Pancreas (tissue), 10 donors: ENCODE measurements around the gene SLC40A1. TPM values are rescaled to one million over a fixed set of nuclear protein-coding genes. Genes with fewer than 3 reads are reported as not detected.

ENCODE experiments used
- ATAC-seq, 4 donors: fragments of 200-7000 bp; cut with Tn5 transposase; one replicate each; pipeline versions ENCODE4 v1.8.0 to v1.9.1; 2020; ENCODE audit warnings: mild to moderate bottlenecking in 4 of 4, moderate library complexity in 4 of 4
- DNase-seq, 6 donors: peaks; one replicate each; pipeline ENCODE4 v3.0.0-alpha.2; 2020
- FAIRE-seq: peaks from 2 replicates; lab custom pipeline; 2012; peaks lifted over from hg19 to GRCh38; lab: Jason Lieb, UNC
- H3K27ac ChIP-seq, 4 donors: fragments of 200-600 bp; sonication (generic); 1 replicate in 3 of 4; 2 replicates in 1 of 4; pipeline versions ENCODE4 v1.5.0 to v1.8.0; 2020
- H3K27me3 ChIP-seq, 4 donors: fragments of 200-600 bp; one replicate each; pipeline ENCODE4 v1.8.0; 2021
- H3K36me3 ChIP-seq, 3 donors: fragments of 200-600 bp; sonication (generic) in 1 of 3; one replicate each; pipeline versions ENCODE4 v1.5.0 to v1.8.0; 2020 to 2021
- H3K4me1 ChIP-seq, 3 donors: fragments of 200-600 bp; one replicate each; pipeline ENCODE4 v1.8.0; 2021
- H3K4me3 ChIP-seq, 4 donors: fragments of 200-600 bp; sonication (generic) in 2 of 4; one replicate each; pipeline versions ENCODE4 v1.5.0 to v1.8.0; 2020 to 2021
- H3K9me3 ChIP-seq, 4 donors: fragments of 200-600 bp; one replicate each; pipeline ENCODE4 v1.8.0; 2021
- WGBS, 2 donors: extraction: QIAGEN DNeasy Blood & Tissue Kit; methylation state at CpG; one replicate each; pipeline ENCODE4 v1.1.7; 2013; 5-methylcytosine and 5-hydroxymethylcytosine counted together
- intact Hi-C, 3 donors: fragments of 100-400 bp; cut with DNase I; formaldehyde crosslinking; loops; one replicate each; pipeline versions ENCODE4 v1.11.1 to v1.14.2; 2022
- polyA plus RNA-seq, 2 donors: library from polyadenylated mRNA; stranded (reverse); fragments of 200-250 nt; gene quantifications; one replicate each; pipeline ENCODE4 v1.2.3, GENCODE V29; 2013
- total RNA-seq, 6 donors: library from RNA; stranded (reverse); fragmentation: NEBNext Ultra II Directional in 4 of 6; extraction: Animal tissue kit (Norgen Biotek cat#: 25700) in 4 of 6; gene quantifications; one replicate each; pipeline versions ENCODE4 v1.2.1 to v1.2.4, GENCODE V29; 2021 to 2023
- TF ChIP-seq, protein P1 (sequence below), 4 donors: fragments of 200-600 bp; sonication (generic) in 3 of 4; IDR thresholded peaks; one replicate each; pipeline versions ENCODE4 v1.5.0 to v1.8.0; 2021; ENCODE audit warnings: antibody characterized with exemption in 4 of 4
- donor health status: healthy with polysubstance abuse.
- donor health status: DM: no; HTN: no; CAD: no; lungs with moderate emphysema.
- donor health status: DM: no; HTN: no; CAD: no.
- donor health status: control.
- donor health status: control.
- donor health status: Bipolar disorder and iron deficiency.
- donor health status: DM: yes; HTN: yes; CAD: no.
- donor health status: DM: no; HTN: no; CAD: no.
- donor health status: DM: no; HTN: no; CAD: no.
- donor health status: DM: yes; HTN: yes; CAD: no.

Gene SLC40A1
- total and polyA plus RNA-seq, 8 donors: 14.0 to 65.8 (median 40.4) TPM

DNA sequence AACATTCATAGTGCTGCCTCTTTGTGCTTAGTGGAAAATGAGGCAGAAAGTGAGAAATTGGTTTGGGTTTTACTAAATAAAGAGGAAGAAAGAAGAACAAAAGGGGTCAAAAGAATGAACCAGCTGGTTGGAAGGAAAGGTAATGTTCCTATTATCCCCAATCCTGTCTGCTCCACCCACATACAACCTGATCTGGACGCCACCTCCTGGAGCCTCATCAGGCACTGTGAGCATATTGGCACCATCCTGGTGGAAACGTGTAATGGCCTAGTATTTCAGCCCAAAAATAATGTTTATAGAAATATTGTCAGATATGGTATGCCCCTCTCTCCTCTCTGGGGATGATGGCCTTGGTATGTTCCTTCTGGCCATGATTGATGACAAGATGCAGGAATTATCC, 45.0 kb upstream of the SLC40A1 start:
- FAIRE-seq: no peak
- TF ChIP-seq, protein P1, sequence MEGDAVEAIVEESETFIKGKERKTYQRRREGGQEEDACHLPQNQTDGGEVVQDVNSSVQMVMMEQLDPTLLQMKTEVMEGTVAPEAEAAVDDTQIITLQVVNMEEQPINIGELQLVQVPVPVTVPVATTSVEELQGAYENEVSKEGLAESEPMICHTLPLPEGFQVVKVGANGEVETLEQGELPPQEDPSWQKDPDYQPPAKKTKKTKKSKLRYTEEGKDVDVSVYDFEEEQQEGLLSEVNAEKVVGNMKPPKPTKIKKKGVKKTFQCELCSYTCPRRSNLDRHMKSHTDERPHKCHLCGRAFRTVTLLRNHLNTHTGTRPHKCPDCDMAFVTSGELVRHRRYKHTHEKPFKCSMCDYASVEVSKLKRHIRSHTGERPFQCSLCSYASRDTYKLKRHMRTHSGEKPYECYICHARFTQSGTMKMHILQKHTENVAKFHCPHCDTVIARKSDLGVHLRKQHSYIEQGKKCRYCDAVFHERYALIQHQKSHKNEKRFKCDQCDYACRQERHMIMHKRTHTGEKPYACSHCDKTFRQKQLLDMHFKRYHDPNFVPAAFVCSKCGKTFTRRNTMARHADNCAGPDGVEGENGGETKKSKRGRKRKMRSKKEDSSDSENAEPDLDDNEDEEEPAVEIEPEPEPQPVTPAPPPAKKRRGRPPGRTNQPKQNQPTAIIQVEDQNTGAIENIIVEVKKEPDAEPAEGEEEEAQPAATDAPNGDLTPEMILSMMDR (IDR thresholded peaks at IDR 0.05): no peak
- WGBS, 2 donors: 66% methylated on average over 2 of the region's 2 CpGs
- intact Hi-C loops: no loop called here
- ATAC-seq: no peak
- H3K27me3 ChIP-seq: no peaks in the 10 kb centered on the region
- no peak for DNase-seq
- no peaks in the 10 kb centered on the region for H3K9me3 ChIP-seq
- no peaks in the 10 kb centered on the region for H3K36me3 ChIP-seq
- H3K4me1 ChIP-seq: no peaks in the 10 kb centered on the region
- no peak overlapping the region for H3K27ac ChIP-seq
- H3K4me3 ChIP-seq: no peak overlapping the region

DNA sequence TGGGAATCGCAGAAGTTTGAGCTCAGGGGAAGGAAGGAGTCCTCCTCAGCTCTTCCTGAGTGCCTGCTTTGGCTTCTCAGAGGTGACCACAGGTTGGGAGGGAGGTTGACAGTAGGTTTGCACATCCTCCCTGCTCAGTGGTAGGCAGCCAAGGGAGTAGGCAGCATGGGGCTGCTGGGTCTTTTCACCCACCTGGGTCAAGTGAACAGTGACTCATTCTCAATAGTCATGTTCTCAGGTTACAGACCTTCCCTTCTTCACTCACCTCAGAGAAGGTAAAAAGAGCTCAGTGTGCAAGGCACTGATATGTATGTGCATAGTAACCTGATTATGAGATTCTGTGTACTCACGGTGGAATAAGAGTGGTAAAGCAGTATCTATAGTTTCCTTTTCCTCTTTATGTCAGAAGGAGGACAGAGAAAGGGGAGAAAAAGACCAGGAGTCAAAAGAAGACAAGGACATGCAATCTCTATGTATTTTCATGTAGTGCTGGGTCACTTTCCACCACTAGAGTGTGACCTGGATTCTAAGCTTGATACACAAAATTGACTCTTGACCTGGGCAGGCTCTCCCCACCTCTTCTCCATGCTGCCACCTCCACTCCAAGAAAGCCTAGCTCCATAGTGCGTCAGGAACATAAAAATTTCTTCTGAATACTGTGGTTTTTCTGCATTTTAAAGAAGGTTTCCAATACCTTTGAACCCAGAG, 44.2 kb upstream of the SLC40A1 start:
- Histone ChIP-seq H3K9me3 (no peaks in the 10 kb centered on the region), H3K27me3 (no peaks in the 10 kb centered on the region), H3K4me3 (no peak overlapping the region), H3K36me3 (no peaks in the 10 kb centered on the region), H3K27ac (no peak overlapping the region), H3K4me1 (no peaks in the 10 kb centered on the region)
- intact Hi-C loops: no loop called here
- no peak for ATAC-seq
- no peak for FAIRE-seq
- 61 to 73% methylated on average over 3 of the region's 3 CpGs for WGBS, 2 donors
- no peak for DNase-seq
- TF ChIP-seq, protein P1 (IDR thresholded peaks at IDR 0.05): no peak

DNA sequence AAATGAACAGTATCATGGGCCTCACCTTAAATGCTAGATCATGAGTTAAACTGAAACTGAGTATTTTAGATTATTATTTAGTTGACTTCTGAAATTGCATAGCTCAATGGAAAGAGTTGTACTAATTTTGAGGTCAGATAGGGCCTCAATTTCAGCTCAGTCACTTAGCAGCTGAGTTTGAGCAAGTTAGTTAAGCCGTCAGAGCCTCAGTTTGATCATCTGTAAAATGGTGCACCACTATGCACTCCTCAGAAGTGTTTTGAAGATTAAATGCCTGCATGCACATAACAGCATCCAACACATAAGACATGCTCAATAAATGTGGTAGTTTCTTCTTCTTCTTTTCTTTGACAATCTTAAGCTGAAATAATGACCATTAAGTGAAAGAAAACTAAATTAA, 42.5 kb upstream of the SLC40A1 start:
- no peaks in the 10 kb centered on the region for H3K4me1 ChIP-seq
- DNase-seq (no peak), FAIRE-seq (no peak), ATAC-seq (no peak)
- no peaks in the 10 kb centered on the region for H3K9me3 ChIP-seq
- intact Hi-C loops: no loop called here
- no peaks in the 10 kb centered on the region for H3K27me3 ChIP-seq
- no peak overlapping the region for H3K4me3 ChIP-seq
- WGBS, 2 donors: 77 to 90% methylated on average over 1 of the region's 1 CpG
- H3K27ac ChIP-seq: no peak overlapping the region
- TF ChIP-seq, protein P1 (IDR thresholded peaks at IDR 0.05): no peak
- no peaks in the 10 kb centered on the region for H3K36me3 ChIP-seq

DNA sequence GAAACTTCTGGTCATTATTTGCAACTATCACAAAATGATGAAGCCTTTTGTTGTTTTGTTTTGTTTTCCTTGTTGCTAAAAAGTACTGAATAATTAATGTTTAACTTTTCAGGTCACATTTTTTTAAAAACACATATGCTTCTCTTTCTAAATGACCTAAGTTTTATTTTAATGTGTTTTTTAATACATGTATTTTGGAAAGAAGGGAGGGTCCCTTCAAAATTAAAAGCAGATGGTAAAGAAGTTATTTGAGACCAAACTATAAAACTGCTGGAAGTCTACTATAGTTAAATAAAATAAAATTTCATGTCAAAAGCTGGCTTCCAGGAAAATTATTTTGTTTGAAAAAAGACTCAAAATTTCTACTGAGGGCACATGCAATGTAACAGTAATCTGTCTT, 41.2 kb upstream of the SLC40A1 start:
- TF ChIP-seq, protein P1 (IDR thresholded peaks at IDR 0.05): no peak
- FAIRE-seq: peak; percentile 9
- intact Hi-C loops: no loop called here

DNA sequence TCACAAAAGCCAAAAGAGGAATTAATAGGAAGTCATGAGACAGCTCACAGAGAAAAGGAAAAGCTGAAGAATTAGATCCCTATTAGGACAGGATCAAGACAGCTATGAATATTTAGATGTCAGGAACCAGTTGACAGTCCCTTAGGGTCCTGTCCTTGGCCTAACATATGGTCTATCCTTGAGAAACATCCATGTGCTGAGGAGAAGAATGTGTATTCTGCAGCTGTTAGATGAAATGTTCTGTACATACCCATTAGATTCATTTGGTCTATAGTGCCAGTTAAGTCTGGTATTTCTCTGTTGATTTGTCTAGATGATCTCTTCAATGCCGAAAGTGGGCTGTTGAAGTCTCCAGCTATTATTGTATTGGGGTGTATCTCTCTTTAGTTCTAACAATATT, 37.6 kb upstream of the SLC40A1 start:
- H3K9me3 ChIP-seq: no peaks in the 10 kb centered on the region
- ATAC-seq: no peak
- no peak for FAIRE-seq
- no peak overlapping the region for H3K4me3 ChIP-seq
- 0% methylated on average over 1 of the region's 1 CpG for WGBS, 2 donors
- no peaks in the 10 kb centered on the region for H3K27me3 ChIP-seq
- intact Hi-C loops: no loop called here
- H3K27ac ChIP-seq: no peak overlapping the region
- no peak for DNase-seq
- TF ChIP-seq, protein P1 (IDR thresholded peaks at IDR 0.05): no peak
- H3K4me1 ChIP-seq: peaks cover 0 to 7% (median 5%) of the 10 kb centered on the region in 3 donors
- H3K36me3 ChIP-seq: no peaks in the 10 kb centered on the region

More for the DNA sequence above, 41.2 kb upstream of the SLC40A1 start:
- Histone ChIP-seq H3K4me3 (no peak overlapping the region), H3K36me3 (no peaks in the 10 kb centered on the region), H3K4me1 (no peaks in the 10 kb centered on the region), H3K27me3 (no peaks in the 10 kb centered on the region), H3K9me3 (no peaks in the 10 kb centered on the region), H3K27ac (no peak overlapping the region)
- ATAC-seq: no peak
- no peak for DNase-seq
